Fibroblast of lung (primary cell): ENCODE results near the gene RAI1.

Experiments used
- EZH2 ChIP-seq: IDR thresholded peaks from 2 replicates; pipeline ENCODE4 v1.5.1; 2012; ENCODE audit warnings: low read length, control low read depth, mild to moderate bottlenecking; ENCODE audit errors: missing control alignments
- TF ChIP-seq, protein P1 (sequence below), 2 donors: IDR thresholded peaks in 1 of 2; conservative IDR thresholded peaks in 1 of 2; 1 replicate in 1 of 2; 2 replicates in 1 of 2; pipeline ENCODE4 v1.5.1; 2011 to 2012; ENCODE audit warnings: low read length in 2 of 2, control low read depth in 1 of 2, inconsistent platforms in 1 of 2, low read depth in 1 of 2, mild to moderate bottlenecking in 1 of 2

DNA sequence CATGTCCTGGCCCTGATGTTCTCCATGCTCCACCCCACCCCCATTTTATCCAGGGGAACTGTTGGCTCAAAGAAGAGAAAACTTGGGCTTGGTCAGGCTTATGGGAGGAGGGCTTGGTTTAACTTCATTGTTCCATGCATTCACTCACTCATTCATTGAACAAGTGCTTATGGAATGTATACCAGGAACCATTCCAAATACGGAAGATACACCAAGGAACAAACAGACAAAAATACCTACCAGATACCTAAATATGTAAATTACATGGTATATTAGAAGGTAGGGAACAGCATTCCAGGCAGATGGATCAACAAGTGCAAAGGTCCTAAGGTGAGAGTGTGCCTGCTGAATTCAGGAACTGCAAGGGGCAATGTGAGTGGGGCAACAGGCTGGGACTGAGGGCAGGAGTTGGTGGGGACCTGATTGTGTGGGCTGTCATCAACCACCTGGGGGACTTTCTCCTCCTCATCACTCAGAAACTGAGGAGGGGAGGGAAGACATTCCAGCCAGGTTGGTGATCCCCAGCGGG lies 39.9 kb downstream of the RAI1 start:
- TF ChIP-seq, protein P1, sequence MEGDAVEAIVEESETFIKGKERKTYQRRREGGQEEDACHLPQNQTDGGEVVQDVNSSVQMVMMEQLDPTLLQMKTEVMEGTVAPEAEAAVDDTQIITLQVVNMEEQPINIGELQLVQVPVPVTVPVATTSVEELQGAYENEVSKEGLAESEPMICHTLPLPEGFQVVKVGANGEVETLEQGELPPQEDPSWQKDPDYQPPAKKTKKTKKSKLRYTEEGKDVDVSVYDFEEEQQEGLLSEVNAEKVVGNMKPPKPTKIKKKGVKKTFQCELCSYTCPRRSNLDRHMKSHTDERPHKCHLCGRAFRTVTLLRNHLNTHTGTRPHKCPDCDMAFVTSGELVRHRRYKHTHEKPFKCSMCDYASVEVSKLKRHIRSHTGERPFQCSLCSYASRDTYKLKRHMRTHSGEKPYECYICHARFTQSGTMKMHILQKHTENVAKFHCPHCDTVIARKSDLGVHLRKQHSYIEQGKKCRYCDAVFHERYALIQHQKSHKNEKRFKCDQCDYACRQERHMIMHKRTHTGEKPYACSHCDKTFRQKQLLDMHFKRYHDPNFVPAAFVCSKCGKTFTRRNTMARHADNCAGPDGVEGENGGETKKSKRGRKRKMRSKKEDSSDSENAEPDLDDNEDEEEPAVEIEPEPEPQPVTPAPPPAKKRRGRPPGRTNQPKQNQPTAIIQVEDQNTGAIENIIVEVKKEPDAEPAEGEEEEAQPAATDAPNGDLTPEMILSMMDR (conservative IDR thresholded peaks at IDR 0.05 in 1 of 2, IDR thresholded peaks at IDR 0.05 in 1 of 2; ENCODE audit: low read depth in 1 of 2, low read length in 2 of 2): no peak
- no peak for TF ChIP-seq EZH2
